Lung (tissue), 12 donors: ENCODE measurements around the gene SUOX. TPM values are rescaled to one million over a fixed set of nuclear protein-coding genes. Genes with fewer than 3 reads are reported as not detected.

ENCODE experiments used
- ATAC-seq: fragments of 200-7000 bp; cut with Tn5 transposase; one replicate; pipeline ENCODE4 v1.9.1; 2020; ENCODE audit warnings: moderate number of reproducible peaks; ENCODE audit not compliant: insufficient read depth, low FRiP score
- DNase-seq, 3 donors: peaks; one replicate each; pipeline ENCODE4 v3.0.0-alpha.2; 2013 to 2017
- H3K27ac ChIP-seq, 2 donors: one replicate each; pipeline ENCODE4 v1.5.1; 2013; ENCODE audit warnings: mild to moderate bottlenecking in 2 of 2, moderate library complexity in 2 of 2, control low read depth in 1 of 2, inconsistent platforms in 1 of 2, low read depth in 1 of 2, low read length in 1 of 2
- H3K27me3 ChIP-seq, 3 donors: one replicate each; pipeline ENCODE4 v1.5.1; 2013; ENCODE audit warnings: low read length in 2 of 3; ENCODE audit not compliant: control insufficient read depth in 3 of 3, insufficient read depth in 3 of 3
- H3K36me3 ChIP-seq, 4 donors: one replicate each; pipeline ENCODE4 v1.5.1; 2013; ENCODE audit warnings: low read length in 4 of 4, mild to moderate bottlenecking in 1 of 4, moderate library complexity in 1 of 4; ENCODE audit not compliant: control insufficient read depth in 4 of 4, insufficient read depth in 4 of 4
- H3K4me1 ChIP-seq, 5 donors: one replicate each; pipeline ENCODE4 v1.5.1; 2013; ENCODE audit warnings: low read length in 5 of 5, mild to moderate bottlenecking in 2 of 5, moderate library complexity in 1 of 5; ENCODE audit not compliant: control insufficient read depth in 5 of 5, insufficient read depth in 5 of 5
- H3K4me3 ChIP-seq: one replicate; pipeline ENCODE4 v1.5.1; 2013; ENCODE audit warnings: mild to moderate bottlenecking, control low read depth, moderate library complexity
- H3K9ac ChIP-seq, 2 donors: one replicate each; pipeline ENCODE4 v1.5.1; 2013; ENCODE audit warnings: low read length in 2 of 2, control low read depth in 1 of 2; ENCODE audit not compliant: insufficient read depth in 1 of 2
- H3K9me3 ChIP-seq, 4 donors: one replicate each; pipeline ENCODE4 v1.5.1; 2013; ENCODE audit warnings: low read length in 3 of 4, mild to moderate bottlenecking in 1 of 4, moderate library complexity in 1 of 4; ENCODE audit not compliant: control insufficient read depth in 4 of 4, insufficient read depth in 3 of 4
- WGBS, 2 donors: extraction: QIAGEN DNeasy Blood & Tissue Kit; methylation state at CpG; one replicate each; pipeline ENCODE4 v1.1.7; 2013; 5-methylcytosine and 5-hydroxymethylcytosine counted together
- polyA plus RNA-seq, 2 donors: library from polyadenylated mRNA; stranded (reverse); fragments of 200-250 nt; gene quantifications; one replicate each; pipeline ENCODE4 v1.2.1, GENCODE V29; 2013
- total RNA-seq, 2 donors: library from RNA; depleted of rRNA in 1 of 2; stranded (reverse); fragments of >200 nt in 1 of 2; gene quantifications; one replicate each; pipeline ENCODE4 v1.2.1, GENCODE V29; 2014 to 2021
- TF ChIP-seq, protein P1 (sequence below): IDR thresholded peaks from 2 replicates; pipeline ENCODE4 v1.5.1; 2012; ENCODE audit warnings: mild to moderate bottlenecking; ENCODE audit errors: control extremely low read depth, extremely low read depth
- donor health status: control.
- donor health status: control.
- donor health status: Bipolar disorder and iron deficiency.
- donor health status: healthy.
- donor health status: DM: yes; HTN: yes; CAD: no.

SUOX gene
- total and polyA plus RNA-seq, 4 donors: 15.1 to 26.2 (median 17.4) TPM

DNA sequence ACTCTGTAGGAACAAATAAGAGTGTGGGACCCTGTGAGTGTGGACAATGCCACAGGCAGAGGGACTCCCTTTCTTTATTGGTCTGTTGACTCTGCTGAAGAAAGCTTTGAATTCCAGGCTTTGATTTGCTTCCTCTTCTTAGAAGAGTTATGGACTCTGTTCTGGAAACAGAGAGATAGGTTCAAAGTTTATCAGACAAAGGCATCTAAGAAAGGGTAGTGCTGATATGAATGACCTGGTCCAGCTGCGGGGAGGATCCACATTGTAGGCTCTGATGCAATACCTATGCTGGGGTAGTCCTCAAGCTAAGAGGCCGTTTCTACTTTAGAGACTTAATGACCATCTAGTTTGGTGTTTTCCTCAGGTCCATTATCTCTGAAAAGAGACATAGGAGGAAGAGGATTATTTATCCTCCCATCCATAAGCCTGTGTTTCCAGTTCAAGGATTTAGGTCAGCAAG, 13.1 kb downstream of the SUOX start:
- Histone ChIP-seq H3K9me3 (no peaks in the 10 kb centered on the region), H3K9ac (peak overlapping the region in 1 of 2 donors; percentile 20), H3K36me3 (peaks cover 0 to 2% (median 0%) of the 10 kb centered on the region in 4 donors), H3K4me3 (no peak overlapping the region), H3K27me3 (no peaks in the 10 kb centered on the region), H3K4me1 (peaks cover 0 to 8% (median 4%) of the 10 kb centered on the region in 5 donors), H3K27ac (no peak overlapping the region)
- DNase-seq (no peak), ATAC-seq (no peak)
- TF ChIP-seq, protein P1, sequence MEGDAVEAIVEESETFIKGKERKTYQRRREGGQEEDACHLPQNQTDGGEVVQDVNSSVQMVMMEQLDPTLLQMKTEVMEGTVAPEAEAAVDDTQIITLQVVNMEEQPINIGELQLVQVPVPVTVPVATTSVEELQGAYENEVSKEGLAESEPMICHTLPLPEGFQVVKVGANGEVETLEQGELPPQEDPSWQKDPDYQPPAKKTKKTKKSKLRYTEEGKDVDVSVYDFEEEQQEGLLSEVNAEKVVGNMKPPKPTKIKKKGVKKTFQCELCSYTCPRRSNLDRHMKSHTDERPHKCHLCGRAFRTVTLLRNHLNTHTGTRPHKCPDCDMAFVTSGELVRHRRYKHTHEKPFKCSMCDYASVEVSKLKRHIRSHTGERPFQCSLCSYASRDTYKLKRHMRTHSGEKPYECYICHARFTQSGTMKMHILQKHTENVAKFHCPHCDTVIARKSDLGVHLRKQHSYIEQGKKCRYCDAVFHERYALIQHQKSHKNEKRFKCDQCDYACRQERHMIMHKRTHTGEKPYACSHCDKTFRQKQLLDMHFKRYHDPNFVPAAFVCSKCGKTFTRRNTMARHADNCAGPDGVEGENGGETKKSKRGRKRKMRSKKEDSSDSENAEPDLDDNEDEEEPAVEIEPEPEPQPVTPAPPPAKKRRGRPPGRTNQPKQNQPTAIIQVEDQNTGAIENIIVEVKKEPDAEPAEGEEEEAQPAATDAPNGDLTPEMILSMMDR: no peak
- WGBS, 2 donors: 61% methylated on average over 2 of the region's 2 CpGs

DNA sequence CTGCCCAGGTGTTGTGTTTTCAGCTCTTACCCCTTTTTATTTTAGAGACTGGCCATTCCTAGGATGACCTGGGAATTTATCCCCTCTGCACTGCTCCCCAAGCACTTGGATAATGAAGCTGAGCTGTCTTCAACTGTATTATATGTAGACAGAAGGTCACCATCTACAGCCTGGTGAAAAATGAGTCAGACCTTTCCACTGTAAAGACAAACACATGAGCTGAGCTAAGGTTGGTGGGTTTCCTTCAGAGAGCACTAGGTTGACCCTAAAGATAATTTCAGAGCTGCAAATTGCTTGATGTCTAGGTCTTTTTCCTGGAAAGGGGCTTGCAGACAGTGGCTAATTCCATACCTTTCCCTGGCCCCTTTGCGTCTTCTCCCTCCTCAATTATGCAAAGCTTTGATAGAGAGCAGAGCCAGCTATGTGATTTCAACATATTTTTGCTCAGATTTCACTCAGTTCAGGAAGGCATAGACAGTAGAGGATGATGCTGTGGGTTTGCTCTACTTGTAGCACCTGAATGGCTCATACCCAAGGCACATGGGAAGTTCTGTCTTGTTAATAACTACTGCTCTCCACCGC, 14.5 kb downstream of the SUOX start:
- H3K4me1 ChIP-seq: peaks cover 0 to 8% (median 4%) of the 10 kb centered on the region in 5 donors
- H3K9me3 ChIP-seq: no peaks in the 10 kb centered on the region
- H3K27me3 ChIP-seq: no peaks in the 10 kb centered on the region
- H3K9ac ChIP-seq: no peak overlapping the region
- H3K4me3 ChIP-seq: no peak overlapping the region
- TF ChIP-seq, protein P1: no peak
- ATAC-seq (no peak), DNase-seq (no peak)
- 91 to 97% methylated on average over 2 of the region's 2 CpGs for WGBS, 2 donors
- peaks cover 0 to 2% (median 0%) of the 10 kb centered on the region in 4 donors for H3K36me3 ChIP-seq
- H3K27ac ChIP-seq: no peak overlapping the region

DNA sequence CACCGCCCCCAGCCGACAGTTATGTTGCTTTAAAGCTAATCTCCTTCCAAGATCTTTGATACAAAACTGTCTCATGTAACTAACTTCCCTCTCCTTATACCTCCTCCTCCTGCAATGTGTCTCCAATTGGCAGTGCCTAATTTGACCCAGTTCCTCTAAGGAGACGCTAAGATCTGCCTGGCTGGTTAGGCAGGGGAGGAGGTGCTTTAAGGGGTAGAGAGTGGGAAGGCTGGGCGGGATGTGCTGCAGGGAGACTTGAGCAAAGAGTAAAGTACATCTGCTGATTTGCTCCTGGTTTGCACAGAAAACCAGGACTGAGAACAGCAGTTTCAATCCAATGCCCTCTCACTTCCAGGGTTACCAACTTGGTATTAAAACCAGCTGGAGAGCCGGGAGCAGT, 16.4 kb downstream of the SUOX start:
- Histone ChIP-seq H3K27ac (no peak overlapping the region), H3K9me3 (no peaks in the 10 kb centered on the region), H3K9ac (no peak overlapping the region), H3K4me1 (peaks cover 0 to 2% (median 0%) of the 10 kb centered on the region in 5 donors), H3K36me3 (peaks cover 0 to 6% (median 0%) of the 10 kb centered on the region in 4 donors), H3K4me3 (no peak overlapping the region), H3K27me3 (no peaks in the 10 kb centered on the region)
- TF ChIP-seq, protein P1: no peak
- no peak for ATAC-seq
- no peak for DNase-seq
- 73 to 83% methylated on average over 5 of the region's 5 CpGs for WGBS, 2 donors
